Activated CD4-positive, alpha-beta memory T cell treated with anti-CD3 and anti-CD28 coated beads, Interleukin-2, amount 10 ng/mL, durations not matched to agents 7 days and 5 days (primary cell): ENCODE measurements around the gene CCS. TPM values are rescaled to one million over a fixed set of nuclear protein-coding genes. Genes with fewer than 3 reads are reported as not detected.

Source experiments
- total RNA-seq, 2 experiments: library from RNA; stranded (reverse); gene quantifications; one replicate each; pipeline ENCODE4 v1.2.3, GENCODE V29; 2021

CCS gene
- total RNA-seq, 2 experiments from 2014 or later = 32.8 to 33.2 TPM

Other genes starting within 250 kb of the CCS start
- gene BRMS1, start 248.1 kb upstream of the CCS start, total RNA-seq = 10 to 100 TPM; 39.7 to 40.4 TPM
- 1 to 10 TPM; 8.4 to 8.7 TPM for gene B4GAT1, start 245.6 kb upstream of the CCS start, total RNA-seq
- gene SLC29A2, start 221.4 kb upstream of the CCS start, total RNA-seq = 1 to 10 TPM; 8.4 to 9.0 TPM
- under 1 TPM in 1 of 2 experiments, not detected in 1; 0.20 TPM for gene NPAS4, start 172.2 kb upstream of the CCS start, total RNA-seq
- 10 to 100 TPM; 44.2 to 55.3 TPM for gene MRPL11, start 154.3 kb upstream of the CCS start, total RNA-seq
- gene PELI3, start 126.3 kb upstream of the CCS start, total RNA-seq = 1 to 10 TPM; 6.8 to 7.5 TPM
- gene DPP3, start 112.8 kb upstream of the CCS start, total RNA-seq = 10 to 100 TPM; 59.3 to 60.6 TPM
- gene BBS1, start 82.5 kb upstream of the CCS start, total RNA-seq = 10 to 100 TPM; 16.8 to 16.9 TPM
- 10 to 100 TPM; 25.9 to 26.0 TPM for gene ZDHHC24, start 47.1 kb upstream of the CCS start, total RNA-seq
- gene ACTN3, start 46.3 kb upstream of the CCS start, total RNA-seq = under 1 TPM; 0.30 to 0.35 TPM
- gene CTSF, start 24.6 kb upstream of the CCS start, total RNA-seq = 1 to 10 TPM; 3.7 to 4.3 TPM
- not detected for gene CCDC87, start 122 bp upstream of the CCS start, total RNA-seq
- 100 to 1,000 TPM; 116 to 120 TPM for gene RBM14, start 23.4 kb downstream of the CCS start, total RNA-seq
- 100 to 1,000 TPM; 109 to 110 TPM for gene RBM4, start 45.5 kb downstream of the CCS start, total RNA-seq
- 10 to 100 TPM; 19.6 to 20.1 TPM for gene RBM4B, start 84.7 kb downstream of the CCS start, total RNA-seq
- gene SPTBN2, start 136.0 kb downstream of the CCS start, total RNA-seq = under 1 TPM; 0.18 to 0.25 TPM